HS-5 (cell line): ENCODE measurements around the gene MAPRE3.

Experiments used
- DNase-seq: peaks from one replicate; pipeline ENCODE4 v3.0.0-alpha.2; 2012; ENCODE audit warnings: low read depth

Gene MAPRE3

DNA sequence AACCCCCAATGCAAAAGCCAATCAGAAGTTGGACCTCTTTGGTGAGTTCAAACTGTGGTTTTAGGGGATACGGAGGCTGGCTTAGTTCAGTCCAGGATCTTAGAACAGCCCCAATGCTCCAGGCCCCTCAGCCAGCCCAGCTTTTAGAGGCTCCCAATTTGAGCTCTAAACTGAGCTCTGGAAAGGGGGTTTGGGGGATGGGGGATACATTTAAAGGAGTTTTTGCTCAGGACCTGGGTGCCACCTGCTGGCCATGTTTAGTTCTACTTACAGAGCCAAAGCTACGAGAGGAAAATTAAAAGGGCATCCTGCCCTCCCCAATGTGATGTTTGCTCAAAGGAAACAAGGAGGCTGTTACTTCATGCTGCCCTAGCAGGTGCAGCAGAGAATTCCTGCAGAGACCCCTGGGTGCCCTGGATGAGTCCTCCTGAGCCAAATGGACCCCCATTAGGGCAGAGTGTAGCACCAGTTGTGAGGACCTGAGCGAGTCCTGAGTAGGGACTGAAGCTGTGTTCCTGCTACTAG is 46.4 kb downstream of the MAPRE3 start:
- DNase-seq, result no peak

DNA sequence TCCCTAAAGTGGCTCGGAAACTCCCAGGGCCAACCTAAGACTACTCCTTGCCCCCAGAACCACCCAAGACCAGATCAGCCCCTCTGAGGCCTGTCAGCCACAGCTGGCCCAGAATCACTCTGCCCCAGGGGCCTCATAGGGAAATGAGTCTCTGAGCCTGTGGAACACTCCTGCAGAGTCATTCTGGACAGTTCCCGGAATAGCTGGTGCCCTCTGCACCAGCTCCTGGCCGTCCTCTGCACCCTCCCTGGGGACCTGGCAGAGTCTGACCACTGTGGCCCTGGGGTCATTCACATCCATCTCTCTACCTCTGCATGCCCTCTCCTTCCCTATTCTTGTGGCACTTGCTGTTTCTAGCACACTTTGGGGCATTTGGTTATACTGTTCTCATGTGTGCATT is 47.7 kb downstream of the MAPRE3 start:
- DNase-seq, result no peak

DNA sequence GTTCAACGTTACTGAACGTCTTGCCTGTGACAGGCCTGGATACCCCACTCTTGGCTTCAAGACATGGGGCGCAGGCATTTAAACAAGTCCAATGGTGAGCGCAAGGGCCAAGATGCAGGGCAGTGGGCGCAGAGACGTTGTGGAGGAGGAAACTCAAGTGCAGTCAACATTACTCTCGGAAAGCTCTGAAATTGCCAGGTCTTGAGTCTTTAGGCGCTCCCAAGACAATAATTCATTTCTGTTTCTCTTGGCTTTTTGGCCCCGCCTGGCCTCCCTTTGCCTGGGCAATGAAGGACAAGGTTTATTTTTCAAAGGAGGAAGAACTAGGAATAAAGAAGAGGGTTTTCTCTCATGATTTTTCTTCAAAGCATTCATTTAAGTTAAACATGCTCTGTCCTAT is 49.0 kb downstream of the MAPRE3 start:
- no peak for DNase-seq

DNA sequence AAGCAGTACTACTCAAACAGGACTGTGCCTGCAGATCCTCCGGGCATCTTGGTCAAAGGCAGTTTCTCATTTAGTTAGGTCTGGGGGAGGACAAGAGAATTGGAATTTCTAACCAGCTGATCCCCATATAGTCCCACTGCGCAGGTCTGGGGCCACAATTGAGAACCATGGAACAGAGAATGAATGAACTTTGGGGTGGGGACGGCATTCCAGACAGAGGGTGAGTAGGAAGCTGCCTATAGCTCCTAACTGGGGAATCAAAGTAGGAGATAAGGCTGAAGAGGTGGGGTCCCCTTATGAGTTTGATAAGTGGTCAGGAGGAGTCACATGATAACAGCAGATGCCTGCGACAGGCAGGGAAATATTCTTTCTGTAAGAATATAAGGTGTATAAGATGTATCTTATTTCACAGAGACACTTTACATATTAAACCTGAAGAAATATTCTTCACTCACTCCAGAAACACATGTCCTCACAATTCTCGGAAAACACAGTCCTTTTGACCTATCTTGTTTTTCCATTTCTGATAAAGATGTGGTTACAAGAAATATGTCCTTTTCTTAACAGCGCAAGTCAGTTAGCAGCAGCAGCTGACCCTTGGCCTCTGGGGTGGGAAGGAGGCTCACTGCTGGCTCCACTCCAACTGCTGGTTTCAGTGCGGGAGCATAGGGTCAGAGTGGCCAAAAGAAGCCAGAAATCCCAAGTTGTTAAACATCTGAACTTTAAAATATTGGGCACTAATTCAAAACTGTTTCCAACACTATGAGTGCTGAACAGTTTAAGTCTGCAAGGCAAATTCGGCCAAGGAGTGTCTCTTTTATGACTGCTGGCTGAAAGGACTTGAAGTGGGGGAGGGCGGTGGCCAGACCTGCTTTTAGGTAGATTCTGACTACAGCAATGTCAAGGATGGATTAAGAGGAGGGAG is 49.8 kb downstream of the MAPRE3 start:
- DNase-seq, result no peak

DNA sequence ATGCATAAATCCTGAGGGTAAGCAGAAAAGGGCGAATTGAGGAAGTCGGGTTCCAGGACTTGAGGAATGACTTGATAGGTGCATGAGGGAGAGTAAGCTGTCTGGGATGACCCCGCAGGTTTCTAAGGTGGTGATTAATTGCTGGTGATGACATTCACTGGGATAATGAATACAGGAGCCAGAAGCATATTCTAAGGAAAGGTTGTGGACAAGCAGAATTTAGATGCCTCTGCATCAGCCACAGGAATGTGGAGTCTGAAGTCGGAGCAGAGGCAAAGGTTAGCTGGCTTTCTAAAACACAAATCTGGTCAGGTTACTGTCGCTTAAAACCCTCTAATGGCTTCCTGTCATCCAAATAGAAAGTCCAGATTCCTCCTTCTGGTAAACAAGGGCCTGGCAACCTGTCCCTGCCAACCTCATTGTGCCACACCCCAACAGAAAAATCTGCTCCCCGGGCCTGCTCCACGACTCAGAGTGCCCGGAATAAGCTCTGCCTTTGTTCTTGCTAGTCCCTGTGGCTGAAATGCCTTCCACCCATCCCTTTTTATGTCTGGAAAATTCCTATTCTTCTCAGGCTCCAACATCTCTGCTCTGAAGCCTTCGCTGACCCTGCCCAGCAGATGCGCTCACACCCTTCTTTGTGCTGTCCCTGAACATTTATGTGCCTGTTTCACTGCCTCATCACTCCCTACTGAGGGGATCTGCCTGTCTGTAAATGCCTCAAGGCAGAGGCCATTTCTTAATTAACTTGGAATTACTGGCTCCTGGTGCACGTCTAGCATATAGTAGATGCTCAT is 51.0 kb downstream of the MAPRE3 start:
- no peak for DNase-seq

DNA sequence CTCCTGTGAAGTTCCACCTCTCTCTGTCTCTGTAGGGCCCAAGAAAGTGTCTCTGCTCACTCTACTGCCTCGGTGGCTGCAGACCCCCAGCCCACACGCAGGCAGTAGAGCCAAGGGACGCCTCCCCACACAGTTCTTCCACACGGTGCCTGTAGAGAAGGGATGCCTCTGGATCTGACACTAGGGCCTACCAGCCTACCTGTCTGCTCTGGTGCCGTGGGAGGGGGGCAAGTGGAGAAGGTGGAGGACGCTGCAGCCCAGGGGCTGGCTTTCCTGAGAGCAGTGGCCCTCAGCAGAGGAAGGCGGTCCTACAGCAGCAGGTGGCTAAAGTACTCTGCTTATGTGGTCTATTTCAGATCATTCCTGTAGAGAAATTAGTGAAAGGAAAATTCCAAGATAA is 53.3 kb downstream of the MAPRE3 start:
- no peak for DNase-seq

DNA sequence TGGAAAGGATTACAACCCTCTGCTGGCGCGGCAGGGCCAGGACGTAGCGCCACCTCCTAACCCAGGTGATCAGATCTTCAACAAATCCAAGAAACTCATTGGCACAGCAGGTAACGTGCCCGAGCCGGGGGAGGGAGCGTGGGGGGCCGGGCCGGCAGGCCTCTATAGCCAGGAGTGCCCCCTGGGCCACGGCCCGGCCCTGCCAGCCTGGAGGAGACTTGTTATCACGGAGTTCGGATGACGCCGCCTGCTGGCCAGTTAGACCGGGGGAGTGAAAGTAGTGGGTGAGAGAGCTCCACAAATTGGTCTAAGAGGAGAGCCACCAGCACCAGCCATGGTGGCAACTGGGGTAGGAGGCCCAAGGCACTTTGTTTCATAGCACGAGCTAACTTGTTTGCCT is 53.8 kb downstream of the MAPRE3 start:
- no peak for DNase-seq

DNA sequence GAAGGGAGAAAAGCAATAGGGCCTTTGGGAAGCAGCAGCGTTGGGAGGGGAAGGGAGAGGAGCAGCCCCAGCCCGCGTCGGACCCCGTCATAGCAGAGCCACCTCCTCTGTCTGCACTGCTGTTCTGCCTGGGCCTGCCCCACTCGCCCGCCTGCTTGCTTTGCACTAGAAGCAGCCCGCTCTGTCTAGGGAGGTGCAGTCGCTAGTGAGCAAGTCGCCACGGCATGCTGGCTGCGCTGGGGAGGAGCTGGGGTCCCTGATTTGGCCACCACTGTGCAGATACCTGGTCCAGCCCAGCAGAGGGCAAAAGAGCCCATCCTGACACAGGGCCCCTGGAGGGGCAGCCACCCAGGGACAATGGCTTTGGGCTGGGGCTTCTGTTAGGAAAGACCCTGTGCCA is 54.4 kb downstream of the MAPRE3 start:
- no peak for DNase-seq

DNA sequence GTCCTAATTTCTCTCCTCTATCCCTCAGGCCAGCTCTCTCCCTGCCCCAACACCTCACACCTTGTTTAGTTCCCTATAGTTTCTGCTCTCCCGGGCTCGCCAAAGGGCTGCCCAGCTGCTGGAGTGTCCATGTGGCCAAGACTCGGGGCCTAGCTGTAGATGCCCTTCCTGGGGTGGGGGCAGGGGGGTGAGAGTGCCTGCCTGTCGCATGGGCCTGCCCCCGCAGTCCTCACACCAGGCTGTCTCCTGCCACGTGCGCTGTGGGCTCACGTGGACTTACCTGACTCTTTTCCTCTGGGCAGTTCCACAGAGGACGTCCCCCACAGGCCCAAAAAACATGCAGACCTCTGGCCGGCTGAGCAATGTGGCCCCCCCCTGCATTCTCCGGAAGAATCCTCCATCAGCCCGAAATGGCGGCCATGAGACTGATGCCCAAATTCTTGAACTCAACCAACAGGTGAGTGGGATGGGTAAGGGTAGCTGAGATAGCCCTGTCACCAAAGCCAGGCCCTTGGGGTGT is 54.9 kb downstream of the MAPRE3 start:
- DNase-seq, result no peak

DNA sequence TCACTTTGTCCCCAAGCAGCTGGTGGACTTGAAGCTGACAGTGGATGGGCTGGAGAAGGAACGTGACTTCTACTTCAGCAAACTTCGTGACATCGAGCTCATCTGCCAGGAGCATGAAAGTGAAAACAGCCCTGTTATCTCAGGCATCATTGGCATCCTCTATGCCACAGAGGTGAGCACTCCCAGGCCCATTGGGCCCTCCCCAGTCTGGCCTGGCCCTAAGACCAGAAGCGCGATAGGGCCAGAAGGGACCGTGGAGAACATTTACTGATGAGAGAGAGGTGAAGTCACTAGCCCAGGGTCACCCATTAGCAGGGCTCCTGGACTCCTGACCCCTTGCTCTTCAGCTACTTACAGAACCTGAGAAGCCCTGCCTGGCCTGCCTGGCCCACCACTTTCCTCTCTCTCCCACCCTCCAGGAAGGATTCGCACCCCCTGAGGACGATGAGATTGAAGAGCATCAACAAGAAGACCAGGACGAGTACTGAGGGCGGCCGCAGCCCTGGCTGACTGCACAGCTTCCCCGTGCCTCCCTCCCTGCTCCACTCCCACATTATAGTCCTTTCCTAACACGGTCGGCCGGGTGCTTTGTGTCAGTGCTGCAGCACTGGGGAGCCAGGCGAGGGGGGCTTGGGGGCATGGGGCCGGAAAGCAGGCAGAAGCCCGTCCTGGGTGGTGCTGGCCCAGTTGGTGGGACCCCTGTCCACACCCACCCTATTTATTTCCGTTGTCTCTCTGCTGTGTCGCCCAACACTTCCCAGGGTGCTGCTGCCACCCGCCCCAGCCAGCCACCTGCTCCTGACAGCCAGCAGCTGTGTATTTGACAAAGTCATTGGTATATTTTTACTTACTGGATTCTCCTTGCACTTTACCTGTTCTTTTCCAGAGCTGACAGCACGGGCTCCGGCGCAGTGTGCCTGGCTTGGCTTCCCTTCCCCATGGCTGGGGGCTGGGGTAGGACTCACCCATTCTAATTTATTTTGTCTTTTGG is 55.7 kb downstream of the MAPRE3 start:
- no peak for DNase-seq

DNA sequence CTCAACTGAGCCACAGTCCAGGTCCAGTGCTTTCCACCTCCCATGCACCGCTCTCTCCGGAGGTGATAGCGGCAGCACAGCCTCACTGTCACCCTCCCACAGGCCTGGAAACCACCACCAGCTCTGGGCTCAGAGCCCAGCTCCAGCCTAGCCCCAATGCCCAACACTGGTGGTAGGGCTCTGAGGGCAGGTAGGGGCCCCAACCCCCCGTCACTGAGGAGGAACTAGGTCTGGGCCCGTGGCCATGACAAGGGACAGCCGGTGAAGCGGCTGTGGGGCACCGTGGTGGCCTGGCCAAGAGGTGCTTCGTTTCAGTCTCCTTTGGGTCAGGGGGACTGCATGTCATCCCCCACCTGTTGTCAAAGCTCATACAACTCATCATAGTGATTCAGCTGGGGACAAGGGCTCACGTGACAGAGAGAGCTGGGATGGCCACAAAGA is 56.8 kb downstream of the MAPRE3 start:
- DNase-seq, result no peak

DNA sequence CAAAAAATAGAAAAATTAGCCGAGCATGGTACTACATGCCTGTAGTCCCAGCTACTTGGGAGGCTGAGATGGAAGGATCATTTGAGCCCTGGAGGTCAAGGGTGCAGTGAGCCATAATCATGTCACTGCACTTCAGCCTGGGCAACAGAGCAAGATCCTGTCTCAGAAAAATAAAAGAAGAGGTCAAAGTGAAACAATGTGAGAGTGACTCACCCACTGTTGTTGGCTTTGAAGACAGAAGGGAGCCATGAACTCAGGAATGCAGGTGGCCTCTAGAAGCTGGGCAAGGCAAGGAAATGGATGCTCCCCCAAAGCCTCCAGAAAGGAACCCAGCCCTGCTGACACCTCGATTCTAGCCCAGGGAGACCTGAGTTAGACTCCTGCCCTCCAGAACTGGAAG is 58.6 kb downstream of the MAPRE3 start:
- no peak for DNase-seq

DNA sequence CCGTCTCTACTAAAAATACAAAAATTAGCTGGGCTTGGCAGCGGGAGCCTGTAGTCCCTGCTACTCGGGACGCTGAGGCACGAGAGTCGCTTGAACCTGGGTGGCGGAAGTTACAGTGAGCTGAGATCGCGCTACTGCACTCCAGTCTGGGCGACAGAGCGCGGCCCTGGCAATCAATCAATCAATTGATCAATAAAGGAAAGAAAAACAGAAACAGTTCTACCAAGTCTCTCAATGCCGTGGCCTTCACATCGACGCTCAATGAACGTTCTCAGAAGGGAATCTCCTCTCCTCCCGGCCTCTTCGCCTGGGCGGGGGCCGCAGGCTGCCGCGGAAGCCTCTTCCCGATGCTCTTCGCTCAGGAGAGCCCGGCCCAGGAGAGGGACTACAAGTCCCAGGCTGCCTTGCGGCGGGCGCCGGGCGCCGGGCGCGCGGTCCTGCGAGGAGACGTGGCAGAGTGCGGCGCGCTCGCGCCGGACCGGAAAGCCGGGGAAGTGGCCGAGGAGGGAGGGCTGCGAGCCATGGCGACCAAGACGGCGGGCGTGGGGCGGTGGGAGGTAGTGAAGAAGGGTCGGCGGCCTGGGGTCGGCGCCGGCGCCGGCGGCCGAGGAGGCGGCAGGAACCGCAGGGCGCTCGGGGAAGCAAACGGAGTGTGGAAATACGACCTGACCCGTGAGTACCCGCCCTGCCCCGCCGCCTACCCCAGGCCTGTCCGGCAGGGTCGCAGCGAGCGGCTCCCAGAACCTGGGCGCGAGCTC is 62.2 kb downstream of the MAPRE3 start, which contains the start of gene TMEM214:
TMEM214 (plus strand) TSS at position 471 of the 758 bp plus-strand sequence; CDS start at position 522, 51 bp downstream.
- DNase-seq, result peak; percentile 49

DNA sequence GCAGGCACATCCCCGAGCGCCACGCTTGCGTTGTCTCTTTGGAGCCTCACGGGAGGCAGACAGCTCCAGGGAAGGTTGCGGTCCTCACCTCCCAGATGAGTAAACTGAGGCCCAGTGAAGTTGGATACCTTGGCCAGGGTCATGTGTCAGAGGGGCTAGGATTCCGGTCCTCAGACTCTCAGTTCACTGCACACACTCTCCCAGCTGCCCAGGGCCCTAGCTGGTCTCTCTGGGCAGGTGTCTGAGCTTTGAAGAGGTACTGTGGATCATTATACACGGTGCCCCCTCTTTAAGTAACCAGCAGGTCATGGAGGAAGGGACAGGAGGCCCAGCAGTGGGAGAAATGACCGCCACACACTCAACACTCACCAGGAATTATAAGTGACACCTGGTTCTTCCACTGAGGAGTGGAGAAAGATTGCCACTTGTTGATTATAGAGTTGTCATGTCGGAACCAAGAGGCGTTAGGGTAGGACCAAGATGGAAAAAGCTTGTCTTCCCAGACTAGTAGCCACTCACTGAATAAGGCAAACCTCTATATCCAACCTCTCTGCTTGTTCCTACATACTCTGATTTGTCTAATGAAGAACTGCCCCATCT is 62.9 kb downstream of the MAPRE3 start:
- DNase-seq, result no peak

DNA sequence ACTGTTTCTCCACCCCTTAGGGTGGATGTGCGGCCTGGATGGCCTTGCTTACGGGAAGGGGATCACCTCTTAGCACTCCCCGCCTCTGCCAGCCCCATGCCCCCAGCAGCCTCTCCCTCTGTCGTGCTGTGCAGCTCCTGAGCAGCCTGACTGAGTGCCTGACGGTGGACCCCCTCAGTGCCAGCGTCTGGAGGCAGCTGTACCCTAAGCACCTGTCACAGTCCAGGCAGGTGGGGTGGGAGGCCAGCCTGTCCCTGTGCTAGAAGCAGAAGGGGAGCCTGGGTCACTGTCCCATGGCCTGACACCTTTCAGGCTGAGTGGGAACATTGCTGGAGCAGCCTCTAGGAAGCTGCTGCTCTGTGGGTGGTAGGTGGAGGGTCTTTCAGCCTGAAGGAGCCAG is 67.6 kb downstream of the MAPRE3 start:
- DNase-seq, result no peak

DNA sequence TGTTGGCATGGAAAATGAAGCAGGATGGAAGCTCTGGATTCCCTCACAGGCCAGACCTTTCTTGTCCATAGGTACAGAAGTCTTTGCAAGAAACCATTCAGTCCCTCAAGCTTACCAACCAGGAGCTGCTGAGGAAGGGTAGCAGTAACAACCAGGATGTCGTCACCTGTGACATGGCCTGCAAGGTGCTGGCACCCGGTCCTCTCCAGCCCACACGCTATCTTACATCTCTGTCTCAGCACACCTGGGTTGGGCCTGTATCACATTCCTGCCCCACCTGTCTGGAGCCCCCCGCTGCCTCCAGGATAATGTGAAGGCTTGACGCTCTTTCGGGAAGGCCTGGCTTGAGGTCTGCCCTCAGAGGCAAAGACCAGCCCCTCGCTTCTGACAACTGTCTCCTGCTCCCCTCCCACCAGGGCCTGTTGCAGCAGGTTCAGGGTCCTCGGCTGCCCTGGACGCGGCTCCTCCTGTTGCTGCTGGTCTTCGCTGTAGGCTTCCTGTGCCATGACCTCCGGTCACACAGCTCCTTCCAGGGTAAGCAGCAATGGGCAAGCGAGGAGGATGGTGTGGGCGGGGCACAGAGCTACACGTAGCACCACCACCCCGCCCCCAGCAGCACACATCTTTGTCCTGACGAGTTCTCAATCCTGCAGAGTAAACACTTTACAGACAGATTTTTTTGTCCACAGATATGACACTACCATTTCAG is 68.3 kb downstream of the MAPRE3 start:
- DNase-seq, result no peak

DNA sequence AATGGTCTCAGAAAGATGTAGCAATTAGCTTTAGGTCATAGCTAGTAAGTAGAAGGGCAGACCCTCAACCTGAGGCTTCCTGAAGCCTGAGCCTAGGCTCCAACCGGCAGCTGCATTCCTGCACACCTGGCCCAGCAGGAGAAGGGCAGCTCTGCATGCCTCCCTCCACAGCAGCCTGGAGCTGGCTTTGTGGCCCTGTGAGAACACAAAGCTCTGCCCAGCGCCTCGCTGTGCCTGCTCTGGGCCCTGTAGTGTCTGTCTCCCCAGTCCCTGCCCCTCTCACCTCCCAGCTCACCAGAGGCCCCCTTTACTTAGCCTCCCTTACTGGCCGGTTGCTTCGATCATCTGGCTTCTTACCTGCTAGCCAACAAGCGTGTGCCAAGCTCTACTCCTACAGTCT is 69.0 kb downstream of the MAPRE3 start:
- no peak for DNase-seq

DNA sequence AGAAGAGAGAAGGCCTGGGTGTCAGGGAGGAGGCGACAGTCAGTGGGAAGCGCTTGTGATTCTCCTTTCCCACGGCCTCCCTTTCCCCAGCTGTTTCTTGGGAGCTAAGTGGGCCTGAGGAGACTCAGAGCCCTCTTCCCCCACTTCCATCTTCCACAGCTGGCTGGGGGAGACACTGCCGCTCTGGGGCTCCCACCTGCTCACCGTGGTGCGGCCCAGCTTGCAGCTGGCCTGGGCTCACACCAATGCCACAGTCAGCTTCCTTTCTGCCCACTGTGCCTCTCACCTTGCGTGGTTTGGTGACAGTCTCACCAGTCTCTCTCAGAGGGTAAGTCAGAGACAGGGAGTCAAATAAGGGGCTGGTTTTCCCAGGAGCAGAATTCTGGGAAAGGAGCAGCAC is 69.4 kb downstream of the MAPRE3 start:
- no peak for DNase-seq

DNA sequence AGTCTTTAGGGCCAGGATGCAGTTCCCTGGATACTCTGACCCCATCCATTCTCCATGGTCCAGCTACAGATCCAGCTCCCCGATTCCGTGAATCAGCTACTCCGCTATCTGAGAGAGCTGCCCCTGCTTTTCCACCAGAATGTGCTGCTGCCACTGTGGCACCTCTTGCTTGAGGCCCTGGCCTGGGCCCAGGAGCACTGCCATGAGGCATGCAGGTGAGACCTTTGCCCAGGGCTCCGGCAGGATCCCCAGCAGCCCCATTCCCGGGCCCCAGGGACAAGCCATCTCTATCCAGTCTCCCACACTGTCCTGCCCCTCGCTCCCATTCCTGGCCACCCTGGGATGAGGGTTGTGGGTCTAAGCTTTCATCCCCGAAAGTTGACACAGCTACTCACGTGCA is 69.8 kb downstream of the MAPRE3 start:
- no peak for DNase-seq

DNA sequence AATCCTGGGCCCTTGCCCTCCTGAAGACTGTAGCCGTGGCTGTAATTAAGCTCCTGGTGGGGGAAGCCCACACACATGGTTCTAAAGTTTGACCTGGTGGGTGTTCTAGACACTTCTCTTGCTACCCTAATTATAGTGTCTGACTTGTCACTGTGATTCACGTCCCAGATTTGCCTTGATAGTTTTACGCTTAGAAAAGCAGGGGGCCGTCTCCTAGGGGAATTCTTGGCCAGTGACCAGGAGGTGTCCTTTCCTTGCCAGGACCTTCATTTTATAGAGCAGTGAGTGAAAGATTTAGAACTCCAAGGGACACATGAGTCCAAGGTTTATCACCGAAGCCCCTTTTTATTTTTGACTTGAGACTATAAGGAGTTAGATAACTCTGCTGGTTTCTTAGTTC is 71.3 kb downstream of the MAPRE3 start:
- no peak for DNase-seq
